HepG2 (cell line): ENCODE measurements around the gene TIMP3.

Experiments
- ATF7 ChIP-seq, 2 experiments: fragments of 450-650 bp in 1 of 2; sonication (generic) in 1 of 2; formaldehyde crosslinking in 1 of 2; IDR thresholded peaks; 2 replicates each; pipeline versions ENCODE4 v1.4.0 to v1.6.1; 2016 to 2020; ENCODE audit warnings: antibody characterized with exemption in 1 of 2, mild to moderate bottlenecking in 1 of 2, missing genetic modification reagents in 1 of 2
- CTCF ChIP-seq: sonication (generic); formaldehyde crosslinking; IDR thresholded peaks from 2 replicates; pipeline ENCODE4 v1.5.0; 2020; ENCODE audit warnings: mild to moderate bottlenecking, missing genetic modification reagents, moderate library complexity
- E2F5 ChIP-seq: sonication (generic); formaldehyde crosslinking; conservative IDR thresholded peaks from 2 replicates; pipeline ENCODE4 v1.4.0; 2020; ENCODE audit warnings: missing genetic modification reagents
- IKZF5 ChIP-seq: IDR thresholded peaks from 2 replicates; pipeline ENCODE4 v1.6.1; 2018; ENCODE audit warnings: missing genetic modification reagents, mild to moderate bottlenecking, missing compliant biosample characterization
- JUND ChIP-seq: sonication (generic); formaldehyde crosslinking; IDR thresholded peaks from 2 replicates; pipeline ENCODE4 v1.8.0; 2022; ENCODE audit warnings: mild to moderate bottlenecking, missing genetic modification reagents
- RBFOX2 ChIP-seq: fragments of 200-400 bp; formaldehyde crosslinking; IDR thresholded peaks from 2 replicates; pipeline ENCODE4 v1.6.1; 2017; ENCODE audit warnings: low read depth, mild to moderate bottlenecking, low read length
- SMARCC2 ChIP-seq: fragments of 450-650 bp; IDR thresholded peaks from 2 replicates; pipeline ENCODE4 v1.6.1; 2017; ENCODE audit warnings: antibody characterized with exemption, mild to moderate bottlenecking
- SMC3 ChIP-seq: IDR thresholded peaks from 2 replicates; pipeline ENCODE4 v1.6.1; 2011; ENCODE audit warnings: low read length, improper control_type of control experiment
- SSRP1 ChIP-seq: IDR thresholded peaks from 2 replicates; pipeline ENCODE4 v1.6.1; 2016; ENCODE audit warnings: control low read depth
- THAP7 ChIP-seq: sonication (generic); formaldehyde crosslinking; IDR thresholded peaks from 2 replicates; pipeline ENCODE4 v1.8.1; 2023; ENCODE audit warnings: mild to moderate bottlenecking, missing genetic modification reagents
- ZNF580 ChIP-seq: IDR thresholded peaks from 2 replicates; pipeline ENCODE4 v1.6.1; 2016; ENCODE audit warnings: low read depth, borderline replicate concordance

- TF ChIP-seq CTCF (CRISPR knock-in tag), result no peak
- TF ChIP-seq E2F5, result no peak
- no peak for TF ChIP-seq SMARCC2
- no peak for TF ChIP-seq THAP7 (CRISPR knock-in tag)
- no peak for TF ChIP-seq JUND (CRISPR knock-in tag)
- no peak for TF ChIP-seq SSRP1 (CRISPR knock-in tag)
- TF ChIP-seq ATF7 (IDR thresholded peaks at IDR 0.05), result no peak
- no peak for TF ChIP-seq ATF7 (CRISPR knock-in tag; IDR thresholded peaks at IDR 0.05)
- TF ChIP-seq ZNF580 (CRISPR knock-in tag), result no peak
- TF ChIP-seq SMC3, result no peak
- no peak for TF ChIP-seq RBFOX2
- no peak for TF ChIP-seq IKZF5 (CRISPR knock-in tag)
Measured at GRCh38 chr22:32822179-32822877, 20.8 kb downstream of the TIMP3 start.
